NT2/D1 (cell line): ENCODE measurements around the gene C1orf21.

ENCODE experiments used
- SUZ12 ChIP-seq: IDR thresholded peaks from 2 replicates; pipeline ENCODE4 v1.6.1; 2011; ENCODE audit not compliant: insufficient read length, insufficient read depth; ENCODE audit errors: extremely low read depth
- ZNF274 ChIP-seq: IDR thresholded peaks from 2 replicates; pipeline ENCODE4 v1.6.1; 2011; ENCODE audit warnings: mild to moderate bottlenecking, low read depth, low read length

GRCh38 chr1:184617433-184618029 is 230.7 kb downstream of the C1orf21 start:
- TF ChIP-seq ZNF274, result no peak
- TF ChIP-seq SUZ12, result no peak
